ENCODE data around the gene LTA. TPM values are rescaled to one million over a fixed set of nuclear protein-coding genes. Genes with fewer than 3 reads are reported as not detected.

LTA gene
- total RNA-seq, 1 experiment from 2014 or later = 1.1 TPM

DNA sequence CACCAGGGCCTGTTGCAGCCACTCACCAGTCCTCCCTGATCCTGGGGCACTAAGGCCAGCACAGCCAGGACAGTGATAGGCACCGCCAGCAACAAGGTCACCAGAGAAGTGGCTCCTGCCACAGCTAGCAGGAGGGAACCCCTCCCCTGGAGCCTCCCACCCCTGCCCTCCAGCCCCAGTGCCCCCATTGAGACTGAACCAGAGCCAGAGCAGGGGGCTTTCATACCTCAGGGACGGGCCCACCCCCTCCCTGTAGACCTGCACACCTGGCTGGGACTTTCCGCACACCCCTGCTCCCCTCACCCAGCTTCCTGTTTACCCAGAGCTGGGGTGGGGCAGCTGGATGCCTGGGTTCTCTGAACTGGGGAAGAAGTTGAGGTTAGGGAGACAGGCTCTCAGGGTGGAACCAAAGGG, 10.1 kb downstream of the LTA start, which contains the start of gene LTB (continued):
- TF ChIP-seq, protein P1, sequence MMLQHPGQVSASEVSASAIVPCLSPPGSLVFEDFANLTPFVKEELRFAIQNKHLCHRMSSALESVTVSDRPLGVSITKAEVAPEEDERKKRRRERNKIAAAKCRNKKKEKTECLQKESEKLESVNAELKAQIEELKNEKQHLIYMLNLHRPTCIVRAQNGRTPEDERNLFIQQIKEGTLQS (IDR thresholded peaks at IDR 0.05) = no peak
- no peak for TF ChIP-seq JUND (IDR thresholded peaks at IDR 0.05)
- no peak for TF ChIP-seq ZFX (IDR thresholded peaks at IDR 0.05)
- no peak for TF ChIP-seq CBX3 (IDR thresholded peaks at IDR 0.05; ENCODE audit: low read depth)
- no peak for TF ChIP-seq EGR1 (IDR thresholded peaks at IDR 0.05; ENCODE audit: low read depth)
- TF ChIP-seq, protein P2, sequence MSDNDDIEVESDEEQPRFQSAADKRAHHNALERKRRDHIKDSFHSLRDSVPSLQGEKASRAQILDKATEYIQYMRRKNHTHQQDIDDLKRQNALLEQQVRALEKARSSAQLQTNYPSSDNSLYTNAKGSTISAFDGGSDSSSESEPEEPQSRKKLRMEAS (IDR thresholded peaks at IDR 0.05) = no peak
- no peak for TF ChIP-seq EZH2 (IDR thresholded peaks at IDR 0.05)
- no peak for TF ChIP-seq ZNF274 (IDR thresholded peaks at IDR 0.05; ENCODE audit: low read depth, low read length)

DNA sequence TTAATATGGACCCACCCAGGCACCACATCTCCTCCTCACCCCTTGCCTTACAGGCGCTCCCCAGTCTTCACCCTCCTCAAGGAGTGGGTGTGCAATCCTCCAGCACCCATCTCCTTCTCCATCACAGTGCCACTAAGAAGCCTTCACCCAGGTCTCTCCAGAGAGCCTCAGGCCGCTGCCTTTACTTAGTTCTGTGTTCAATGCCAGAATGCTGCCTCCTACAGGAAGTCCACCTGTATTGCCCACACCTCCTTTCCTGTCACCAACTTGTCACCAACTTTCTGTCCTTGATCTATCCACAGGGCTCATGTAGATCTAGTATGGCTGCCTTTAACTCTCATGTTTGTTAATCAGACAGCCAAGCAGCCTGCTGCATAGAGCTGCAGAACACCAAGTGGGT, 13.4 kb downstream of the LTA start:
- H3K4me3 ChIP-seq (replicated peaks in 1 of 2; ENCODE audit: low read depth in 1 of 2, low read length in 2 of 2) = no peak overlapping the region
- POLR2A ChIA-PET = no interaction called here
- TF ChIP-seq, protein P3, sequence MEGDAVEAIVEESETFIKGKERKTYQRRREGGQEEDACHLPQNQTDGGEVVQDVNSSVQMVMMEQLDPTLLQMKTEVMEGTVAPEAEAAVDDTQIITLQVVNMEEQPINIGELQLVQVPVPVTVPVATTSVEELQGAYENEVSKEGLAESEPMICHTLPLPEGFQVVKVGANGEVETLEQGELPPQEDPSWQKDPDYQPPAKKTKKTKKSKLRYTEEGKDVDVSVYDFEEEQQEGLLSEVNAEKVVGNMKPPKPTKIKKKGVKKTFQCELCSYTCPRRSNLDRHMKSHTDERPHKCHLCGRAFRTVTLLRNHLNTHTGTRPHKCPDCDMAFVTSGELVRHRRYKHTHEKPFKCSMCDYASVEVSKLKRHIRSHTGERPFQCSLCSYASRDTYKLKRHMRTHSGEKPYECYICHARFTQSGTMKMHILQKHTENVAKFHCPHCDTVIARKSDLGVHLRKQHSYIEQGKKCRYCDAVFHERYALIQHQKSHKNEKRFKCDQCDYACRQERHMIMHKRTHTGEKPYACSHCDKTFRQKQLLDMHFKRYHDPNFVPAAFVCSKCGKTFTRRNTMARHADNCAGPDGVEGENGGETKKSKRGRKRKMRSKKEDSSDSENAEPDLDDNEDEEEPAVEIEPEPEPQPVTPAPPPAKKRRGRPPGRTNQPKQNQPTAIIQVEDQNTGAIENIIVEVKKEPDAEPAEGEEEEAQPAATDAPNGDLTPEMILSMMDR (IDR thresholded peaks at IDR 0.05 in 2 of 3, conservative IDR thresholded peaks at IDR 0.05 in 1 of 3; ENCODE audit: borderline replicate concordance in 1 of 3, insufficient read depth in 1 of 3, low read depth in 2 of 3, low read length in 2 of 3) = peak in 2 of 3 experiments; percentile 72 to 76; a peak in 4 of 6 replicates
- TF ChIP-seq, protein P4, sequence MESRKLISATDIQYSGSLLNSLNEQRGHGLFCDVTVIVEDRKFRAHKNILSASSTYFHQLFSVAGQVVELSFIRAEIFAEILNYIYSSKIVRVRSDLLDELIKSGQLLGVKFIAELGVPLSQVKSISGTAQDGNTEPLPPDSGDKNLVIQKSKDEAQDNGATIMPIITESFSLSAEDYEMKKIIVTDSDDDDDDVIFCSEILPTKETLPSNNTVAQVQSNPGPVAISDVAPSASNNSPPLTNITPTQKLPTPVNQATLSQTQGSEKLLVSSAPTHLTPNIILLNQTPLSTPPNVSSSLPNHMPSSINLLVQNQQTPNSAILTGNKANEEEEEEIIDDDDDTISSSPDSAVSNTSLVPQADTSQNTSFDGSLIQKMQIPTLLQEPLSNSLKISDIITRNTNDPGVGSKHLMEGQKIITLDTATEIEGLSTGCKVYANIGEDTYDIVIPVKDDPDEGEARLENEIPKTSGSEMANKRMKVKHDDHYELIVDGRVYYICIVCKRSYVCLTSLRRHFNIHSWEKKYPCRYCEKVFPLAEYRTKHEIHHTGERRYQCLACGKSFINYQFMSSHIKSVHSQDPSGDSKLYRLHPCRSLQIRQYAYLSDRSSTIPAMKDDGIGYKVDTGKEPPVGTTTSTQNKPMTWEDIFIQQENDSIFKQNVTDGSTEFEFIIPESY (IDR thresholded peaks at IDR 0.05; ENCODE audit: extremely low read depth, insufficient replicate concordance, low read length) = no peak
- TF ChIP-seq RAD21 (IDR thresholded peaks at IDR 0.05; ENCODE audit: low read depth) (peak; percentile 30; the same call in 1 of the 2 replicates), SIN3A (IDR thresholded peaks at IDR 0.05; ENCODE audit: low read depth) (no peak), TCF7L2 (IDR thresholded peaks at IDR 0.05; ENCODE audit: borderline replicate concordance, extremely low read depth, insufficient read depth, insufficient read length) (no peak)
- no peak overlapping the region for H3K4me2 ChIP-seq (ENCODE audit: low read length)
- intact Hi-C loops (cut with micrococcal nuclease) = no loop called here
- no peak overlapping the region for H2AFZ ChIP-seq (ENCODE audit: low read depth, low read length, poor library complexity, severe bottlenecking)
- H3K27ac ChIP-seq (ENCODE audit: low read depth, low read length) = no peak overlapping the region
- no peaks in the 10 kb centered on the region for H3K9me3 ChIP-seq (ENCODE audit: control insufficient read depth in 1 of 2, insufficient read depth in 1 of 2, low read depth in 1 of 2, low read length in 2 of 2)
- no peaks in the 10 kb centered on the region for H3K36me3 ChIP-seq (ENCODE audit: control insufficient read depth in 1 of 2, insufficient read depth in 2 of 2, low read length in 2 of 2)
- peak; percentile 55 for ATAC-seq
- H3K4me1 ChIP-seq (ENCODE audit: control insufficient read depth in 1 of 2, insufficient read depth in 2 of 2, low read length in 2 of 2) = peaks cover 4 to 14% of the 10 kb centered on the region in 2 experiments; a peak in 2 of 4 replicates
- no peaks in the 10 kb centered on the region for H3K9me2 ChIP-seq (ENCODE audit: insufficient read depth)
- no TSS peak for BruUV-seq (replicated peaks)
- CTCF ChIA-PET = interaction anchor here (0.8 to 7.8 kb wide), 3 partner anchors 8 to 34 kb away, joined by 3 to 70 read pairs (median 5); no protein-coding TSS in a partner anchor
- RAD21 ChIA-PET (ENCODE audit: low non-redundant PET in 1 of 2, low total read pairs in 2 of 2, uncharacterized antibody in 2 of 2, unreplicated experiment in 2 of 2) = no interaction called here
- no peak overlapping the region for H3K9ac ChIP-seq (ENCODE audit: low read length)
- H3K27me3 ChIP-seq (ENCODE audit: insufficient read depth, low read length) = no peaks in the 10 kb centered on the region
- no peaks in the 10 kb centered on the region for H4K20me1 ChIP-seq (ENCODE audit: insufficient read depth)
- no peaks in the 10 kb centered on the region for H3K79me2 ChIP-seq (ENCODE audit: insufficient read depth, low read length)
- DNase-seq (ENCODE audit: low read depth, low spot score) = peak; percentile 26
